Central memory CD8-positive, alpha-beta T cell (primary cell): ENCODE measurements around the gene PIWIL4.

ENCODE experiments used
- ATAC-seq: fragments of 150-1000 bp; cut with Tn5 transposase; replicated peaks from 2 replicates; pipeline ENCODE4 v1.10.0; 2022; ENCODE audit warnings: mild to moderate bottlenecking, moderate FRiP score, moderate number of reproducible peaks; ENCODE audit not compliant: poor library complexity, severe bottlenecking; ENCODE audit errors: extremely low read depth
- DNase-seq, 2 donors: peaks; one replicate each; pipeline ENCODE4 v3.0.0; 2021; ENCODE audit warnings: low spot score in 2 of 2
- H3K27ac Mint-ChIP-seq: one replicate; pipeline ENCODE4 v1.8.0; 2022; ENCODE audit warnings: low read depth, mild to moderate bottlenecking, moderate library complexity, mixed read lengths
- H3K27me3 Mint-ChIP-seq: one replicate; pipeline ENCODE4 v1.8.0; 2022; ENCODE audit warnings: mixed read lengths
- H3K36me3 Mint-ChIP-seq: one replicate; pipeline ENCODE4 v1.8.0; 2022; ENCODE audit warnings: mild to moderate bottlenecking, moderate library complexity, mixed read lengths; ENCODE audit not compliant: insufficient read depth
- H3K4me1 Mint-ChIP-seq: one replicate; pipeline ENCODE4 v1.8.0; 2022; ENCODE audit warnings: mixed read lengths
- H3K4me3 Mint-ChIP-seq: one replicate; pipeline ENCODE4 v1.8.0; 2022; ENCODE audit warnings: mild to moderate bottlenecking, moderate library complexity, mixed read lengths
- H3K9me3 Mint-ChIP-seq: one replicate; pipeline ENCODE4 v1.8.0; 2022; ENCODE audit warnings: mixed read lengths

PIWIL4 gene

GRCh38 chr11:94666792-94667721, 99.9 kb downstream of the PIWIL4 start:
- H3K4me1 Mint-ChIP-seq, result no peaks in the 10 kb centered on the region
- DNase-seq, result no peak
- no peak for ATAC-seq
- H3K36me3 Mint-ChIP-seq, result no peaks in the 10 kb centered on the region
- H3K27ac Mint-ChIP-seq, result no peak overlapping the region
- peaks cover 26% of the 10 kb centered on the region for H3K27me3 Mint-ChIP-seq
- no peak overlapping the region for H3K4me3 Mint-ChIP-seq
- no peaks in the 10 kb centered on the region for H3K9me3 Mint-ChIP-seq

- Mint-ChIP-seq H3K9me3 (no peaks in the 10 kb centered on the region), H3K36me3 (no peaks in the 10 kb centered on the region), H3K4me1 (no peaks in the 10 kb centered on the region), H3K4me3 (no peak overlapping the region), H3K27me3 (peaks cover 25% of the 10 kb centered on the region), H3K27ac (no peak overlapping the region)
- ATAC-seq (no peak), DNase-seq (no peak)
Observed at GRCh38 chr11:94668212-94668793, 101.1 kb downstream of the PIWIL4 start.

- Mint-ChIP-seq H3K36me3 (no peaks in the 10 kb centered on the region), H3K27ac (no peak overlapping the region), H3K4me3 (no peak overlapping the region), H3K9me3 (no peaks in the 10 kb centered on the region), H3K27me3 (peaks cover 25% of the 10 kb centered on the region), H3K4me1 (no peaks in the 10 kb centered on the region)
- ATAC-seq (no peak), DNase-seq (no peak)
Observed at GRCh38 chr11:94669023-94669422, 101.9 kb downstream of the PIWIL4 start.
